Ureter (tissue), 1 donor: Measurements from ENCODE around the gene SUPT3H. TPM values are rescaled to one million over a fixed set of nuclear protein-coding genes. Genes with fewer than 3 reads are reported as not detected.

ENCODE experiments used
- DNase-seq: peaks from one replicate; pipeline ENCODE4 v3.0.0-alpha.2; 2020; ENCODE audit warnings: low spot score
- total RNA-seq: library from RNA; stranded (reverse); gene quantifications from one replicate; pipeline ENCODE4 v1.2.4, GENCODE V29; 2023
- donor health status: DM: yes; HTN: yes; CAD: no.

The SUPT3H gene
- total RNA-seq, 1 donor from 2014 or later = 17.8 TPM

DNA sequence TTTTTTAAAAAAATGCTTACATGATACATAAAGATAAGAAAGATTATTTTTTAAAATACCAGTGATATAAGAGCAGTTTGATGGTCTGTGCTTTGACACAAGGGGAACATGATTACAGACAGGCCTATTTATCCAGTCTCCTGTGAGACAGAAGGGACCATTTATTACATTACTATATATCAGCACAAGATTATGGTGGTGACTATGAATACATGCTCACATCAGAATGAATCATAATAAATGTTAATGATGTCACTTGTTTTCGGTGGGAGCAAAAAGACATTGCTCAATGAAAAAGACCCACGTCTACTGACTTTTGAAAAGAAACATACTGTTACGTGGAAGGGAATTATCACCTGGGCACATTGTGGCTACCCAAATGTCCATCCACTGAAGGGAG, 535.1 kb downstream of the SUPT3H start:
- DNase-seq = no peak

DNA sequence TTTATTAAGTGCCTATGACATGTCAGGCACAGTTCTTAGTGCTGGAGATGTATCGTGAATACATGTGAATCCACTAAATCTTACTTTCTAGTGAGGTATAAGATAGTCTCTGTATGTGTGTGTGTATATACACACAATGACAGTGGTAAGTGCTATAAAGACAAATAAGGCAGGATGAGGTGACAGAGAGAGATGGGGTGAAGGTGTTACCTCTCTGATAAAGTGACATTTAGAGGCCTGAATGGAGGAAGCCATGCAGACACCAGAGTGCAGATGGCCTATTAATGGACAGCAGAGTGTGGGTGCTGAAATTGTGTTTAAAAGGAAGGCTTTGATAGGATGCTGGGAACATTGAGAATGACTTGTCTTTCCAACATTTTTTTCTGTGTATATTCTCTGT, 535.9 kb downstream of the SUPT3H start:
- DNase-seq = no peak

DNA sequence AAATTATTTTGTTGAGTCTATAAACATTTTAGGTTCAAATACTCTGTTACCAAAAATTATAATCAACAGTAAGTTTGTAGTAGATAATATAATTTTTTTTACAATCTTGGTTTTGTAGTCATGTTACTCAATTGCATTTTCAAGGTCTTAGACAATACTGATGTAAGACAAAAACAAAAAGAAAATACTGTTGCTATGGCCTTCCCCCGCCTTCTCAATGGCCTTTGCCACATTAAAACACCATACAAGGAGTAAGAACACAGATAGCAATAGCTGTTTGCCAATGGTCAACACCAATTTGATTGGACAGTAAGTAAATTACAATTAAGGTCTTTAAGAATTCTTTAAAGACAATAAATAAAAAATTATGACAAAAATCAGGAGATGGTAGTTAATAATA, 540.0 kb downstream of the SUPT3H start:
- no peak for DNase-seq

DNA sequence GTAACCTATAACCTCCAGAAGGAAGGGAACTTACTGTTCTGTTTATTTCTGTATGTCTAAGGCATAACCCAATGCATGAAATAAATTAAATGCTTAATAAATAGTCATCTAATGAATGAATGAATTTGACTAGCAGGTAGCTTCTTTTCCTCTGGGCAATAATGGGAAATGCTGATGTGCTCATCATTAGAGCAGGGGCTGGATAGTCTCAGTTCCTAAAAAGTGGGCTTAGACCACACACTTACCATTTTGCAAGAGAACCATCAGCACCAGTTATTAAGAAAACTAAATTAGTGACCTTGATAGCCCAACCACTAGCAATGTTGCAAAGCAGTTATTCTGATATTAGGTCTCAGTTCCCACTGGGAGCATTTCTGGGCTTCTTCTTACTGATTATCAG, 540.5 kb downstream of the SUPT3H start:
- no peak for DNase-seq

DNA sequence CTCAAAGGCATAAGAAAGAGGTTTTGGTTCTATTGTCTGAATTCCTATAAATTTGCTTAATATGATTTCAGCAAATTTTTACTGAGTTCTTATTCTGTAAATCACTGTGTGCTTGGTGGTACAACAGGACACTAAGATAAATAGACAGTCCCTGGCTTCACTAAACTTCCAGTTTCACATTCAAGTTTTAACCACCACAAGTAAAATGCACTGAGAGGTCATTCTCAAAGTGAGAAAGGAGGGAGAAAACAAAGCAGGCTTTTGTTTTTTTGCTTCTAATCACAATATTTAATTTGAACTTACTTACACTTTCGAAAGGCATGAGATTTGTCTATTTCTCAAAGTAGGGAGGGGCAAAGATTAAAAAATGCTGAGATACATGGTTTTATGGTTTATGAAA, 544.5 kb downstream of the SUPT3H start:
- DNase-seq = no peak

DNA sequence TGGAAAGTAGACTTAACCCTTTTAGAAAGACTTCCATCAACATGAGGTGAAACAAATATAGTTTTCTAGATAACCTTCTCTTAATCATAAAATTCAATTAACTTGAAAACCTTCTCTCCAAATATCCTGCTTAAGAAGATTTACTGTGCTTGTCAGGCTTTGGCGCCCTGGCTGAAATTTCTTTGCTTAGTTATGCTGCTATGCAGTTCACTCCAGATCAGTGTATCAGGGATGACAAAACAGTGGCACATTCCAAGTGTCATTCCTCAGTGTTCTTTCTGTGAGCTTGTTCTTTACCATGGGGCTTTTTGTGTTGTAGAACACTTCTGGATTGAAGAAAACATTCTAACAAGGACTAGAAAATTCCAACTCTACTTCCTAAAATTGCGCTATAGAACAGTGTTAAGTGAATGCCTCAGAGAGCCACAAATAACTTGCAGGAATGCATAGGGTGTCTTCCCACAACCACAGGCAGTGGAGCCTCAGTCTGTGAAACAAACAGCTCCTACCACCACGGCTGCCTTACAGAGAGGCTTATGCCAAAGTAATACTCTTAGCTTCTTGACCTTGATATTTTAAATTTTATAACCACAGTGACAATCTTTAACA, 546.6 kb downstream of the SUPT3H start:
- no peak for DNase-seq

DNA sequence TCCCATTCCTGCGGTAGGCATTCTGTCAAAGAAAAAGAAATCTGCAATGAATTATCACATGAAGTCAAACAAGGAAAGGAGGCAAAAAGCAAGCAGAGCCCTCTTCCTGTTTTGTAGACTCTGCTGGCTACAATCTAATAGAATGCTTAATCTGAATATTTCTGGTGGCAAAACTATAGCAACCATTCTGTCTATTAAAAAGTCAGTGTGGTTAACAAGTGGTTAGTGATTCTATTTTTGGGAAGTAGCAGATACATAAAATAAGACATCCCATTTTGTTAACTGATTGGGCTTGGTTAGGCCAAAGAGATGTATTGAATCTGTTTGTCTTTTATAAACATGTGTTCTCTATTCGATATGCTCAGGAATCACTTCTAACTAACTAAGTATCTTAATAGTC, 547.9 kb downstream of the SUPT3H start:
- DNase-seq = no peak

DNA sequence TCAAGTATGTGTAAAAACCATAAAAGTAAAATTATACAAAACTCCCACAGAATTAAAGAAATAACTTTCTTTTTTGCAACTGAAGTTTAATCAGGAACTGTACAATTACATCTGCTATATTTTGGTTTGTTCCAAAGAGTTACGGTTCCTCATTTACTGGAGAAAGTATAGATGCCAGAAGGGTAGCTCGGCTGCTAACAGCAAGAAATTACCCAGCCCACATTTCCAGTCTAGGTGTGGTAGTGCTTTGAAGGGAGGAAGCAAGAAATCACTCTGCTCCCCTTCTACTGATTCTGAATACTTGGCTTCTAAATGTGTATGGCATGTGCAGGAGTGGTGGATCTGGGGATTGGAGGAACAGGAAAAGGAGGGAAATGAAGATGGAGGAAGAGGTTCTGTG, 549.0 kb downstream of the SUPT3H start:
- no peak for DNase-seq

DNA sequence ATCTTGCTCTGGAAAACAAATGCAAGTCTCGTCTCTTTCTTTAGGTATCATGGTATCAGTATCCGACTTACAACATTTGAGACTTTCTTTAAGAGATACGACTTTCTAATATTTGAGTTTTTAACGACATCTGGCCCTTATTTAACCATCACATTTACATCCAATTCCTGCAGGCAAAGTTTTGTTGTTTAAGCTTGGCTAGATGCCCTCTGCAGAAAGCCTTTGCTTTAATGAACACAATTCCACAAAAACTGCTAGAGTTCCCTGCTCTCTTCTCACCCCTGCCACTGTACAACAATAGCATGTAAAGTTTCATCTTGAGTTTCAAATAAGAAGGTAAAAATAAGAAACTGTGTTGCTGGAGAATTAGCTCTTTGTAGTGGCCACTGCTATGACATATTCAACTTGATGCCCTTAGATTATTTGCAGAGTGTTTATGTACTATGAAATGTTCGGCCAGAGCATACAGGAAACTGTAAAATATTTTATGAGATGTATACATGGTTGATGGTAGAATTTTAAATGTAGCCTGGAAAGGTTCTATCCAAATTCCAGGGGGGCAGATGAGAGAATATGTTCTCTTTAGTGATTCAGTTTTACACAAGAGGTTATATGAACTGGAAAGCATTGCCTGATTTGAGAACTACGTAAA, 551.6 kb downstream of the SUPT3H start:
- no peak for DNase-seq

DNA sequence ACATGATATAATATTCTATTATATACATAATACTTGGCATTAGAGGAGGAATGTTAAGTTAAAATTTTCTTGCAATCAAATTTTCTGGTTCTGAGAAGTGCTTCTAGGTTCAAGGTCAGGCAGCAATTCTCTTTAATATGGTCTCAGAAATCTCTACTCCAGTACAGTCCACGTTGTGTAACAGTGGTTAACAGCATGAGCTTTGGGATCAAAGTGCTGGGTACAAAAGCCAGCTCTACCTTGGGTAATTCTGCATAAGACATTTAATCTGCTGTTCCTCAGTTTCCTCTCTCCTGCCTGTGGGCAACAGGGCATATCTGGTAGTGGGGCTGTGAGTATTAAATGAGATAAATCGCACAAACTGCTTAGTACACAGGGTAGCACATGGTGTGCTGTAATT, 552.5 kb downstream of the SUPT3H start:
- no peak for DNase-seq

DNA sequence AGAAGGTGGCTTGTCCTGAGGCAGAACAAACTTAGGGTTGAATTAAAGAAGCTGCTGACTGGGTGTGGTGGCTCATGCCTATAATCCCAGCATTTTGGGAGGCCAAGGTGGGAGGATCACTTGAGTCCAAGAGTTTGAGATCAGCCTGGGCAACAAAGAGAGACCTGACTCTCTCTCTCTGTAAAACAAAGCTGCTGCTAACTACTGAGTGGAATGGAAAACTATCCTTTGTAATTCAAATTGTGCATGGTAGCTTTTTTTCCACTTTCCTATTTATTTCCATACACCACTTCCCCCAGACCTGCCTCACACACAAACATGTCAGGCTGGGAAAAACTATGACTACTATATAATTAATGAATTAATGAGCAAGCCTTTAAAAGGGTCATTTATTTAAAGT, 553.2 kb downstream of the SUPT3H start:
- DNase-seq = no peak

DNA sequence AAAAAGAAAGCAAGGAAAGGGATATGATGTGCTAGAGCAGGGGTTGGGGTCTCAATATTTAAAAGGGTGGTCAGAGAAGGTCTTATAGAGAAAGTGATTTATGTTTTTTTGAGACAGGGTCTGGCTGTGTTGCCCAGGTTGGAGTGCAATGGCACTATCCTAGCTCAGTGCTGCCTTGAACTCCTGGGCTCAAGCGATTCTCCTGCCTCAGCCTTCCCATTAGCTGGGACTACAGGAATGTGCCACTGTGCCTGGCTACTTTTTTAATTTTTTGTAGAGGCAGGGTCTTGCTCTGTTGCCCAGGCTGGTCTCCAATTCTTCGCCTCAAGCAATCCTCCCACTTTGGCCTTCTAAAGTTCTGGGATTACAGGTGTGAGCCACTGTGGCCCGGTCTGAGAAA, 557.0 kb downstream of the SUPT3H start:
- DNase-seq = no peak

DNA sequence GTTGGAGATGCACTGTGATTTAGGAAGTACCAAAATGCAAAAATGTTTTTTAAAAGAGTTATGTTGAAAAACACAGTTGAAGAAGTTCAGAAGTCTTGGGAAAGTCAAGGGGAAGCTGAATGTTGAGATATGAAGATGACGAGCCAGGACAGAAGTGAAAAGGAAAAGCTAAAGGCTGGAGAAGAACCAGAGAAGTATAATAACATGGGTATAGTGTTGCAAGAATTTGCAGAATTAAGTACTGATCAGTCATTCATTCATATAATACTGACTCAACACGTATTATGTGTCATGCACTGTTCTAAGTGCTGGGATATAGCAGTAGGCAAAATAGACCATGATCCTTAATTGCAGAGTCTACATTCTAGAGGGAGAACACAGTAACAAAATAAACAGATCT, 557.4 kb downstream of the SUPT3H start:
- DNase-seq = no peak

DNA sequence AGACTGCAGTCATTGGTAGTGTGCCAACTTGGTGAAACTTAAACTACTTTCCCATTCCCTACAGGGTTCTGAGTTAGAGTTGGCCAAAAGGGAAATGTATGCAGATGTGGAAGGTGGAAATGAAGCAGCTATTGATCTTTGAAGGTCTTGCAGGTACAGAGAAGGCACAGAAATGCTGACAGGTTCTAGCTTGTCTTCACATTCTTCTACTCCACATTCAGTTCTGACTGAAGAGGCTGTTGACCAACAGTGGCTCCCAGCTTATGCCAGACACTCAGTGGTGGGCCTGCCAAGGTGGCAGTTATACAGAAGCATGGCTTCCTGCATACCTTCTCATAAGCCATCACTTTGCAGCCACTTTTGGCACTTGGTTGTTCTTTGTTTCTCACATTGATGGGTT, 566.3 kb downstream of the SUPT3H start:
- no peak for DNase-seq

DNA sequence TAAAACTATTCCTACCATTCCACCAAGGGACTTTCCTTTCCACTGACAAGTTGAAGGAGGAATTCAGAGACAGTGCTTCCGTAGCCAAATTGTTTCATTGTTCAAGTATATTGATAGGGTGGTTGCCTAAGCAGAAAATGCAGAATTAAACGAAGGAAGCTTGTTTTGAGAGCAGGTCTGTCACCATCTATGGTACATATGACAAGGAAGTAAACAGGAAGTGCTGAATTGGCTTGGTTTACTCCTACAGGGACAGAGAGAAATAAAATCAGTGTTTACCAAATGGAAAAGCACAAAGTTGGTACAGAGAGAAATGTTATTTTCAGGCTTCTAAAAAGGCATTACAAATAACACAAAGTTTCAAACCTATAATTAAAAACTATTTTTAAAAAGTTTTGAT, 568.5 kb downstream of the SUPT3H start:
- no peak for DNase-seq

DNA sequence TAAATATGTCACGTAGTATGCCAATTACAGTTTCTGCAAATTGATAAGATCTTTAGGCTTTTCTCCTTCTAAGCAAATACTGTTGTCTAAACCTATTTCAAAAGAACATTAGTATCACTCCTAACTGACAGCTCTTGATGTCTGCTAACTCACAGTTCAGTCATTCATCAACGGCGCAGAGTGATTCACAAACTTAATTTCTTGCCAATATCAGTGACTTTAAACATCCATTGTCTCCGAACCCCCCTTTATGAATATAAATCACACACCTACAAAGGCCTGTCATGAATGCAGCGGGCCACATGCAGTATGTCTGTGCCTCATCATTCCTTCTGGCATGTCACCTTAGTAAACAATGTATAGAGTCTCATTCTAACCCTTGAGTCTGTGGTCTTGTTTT, 569.6 kb downstream of the SUPT3H start:
- DNase-seq = no peak

DNA sequence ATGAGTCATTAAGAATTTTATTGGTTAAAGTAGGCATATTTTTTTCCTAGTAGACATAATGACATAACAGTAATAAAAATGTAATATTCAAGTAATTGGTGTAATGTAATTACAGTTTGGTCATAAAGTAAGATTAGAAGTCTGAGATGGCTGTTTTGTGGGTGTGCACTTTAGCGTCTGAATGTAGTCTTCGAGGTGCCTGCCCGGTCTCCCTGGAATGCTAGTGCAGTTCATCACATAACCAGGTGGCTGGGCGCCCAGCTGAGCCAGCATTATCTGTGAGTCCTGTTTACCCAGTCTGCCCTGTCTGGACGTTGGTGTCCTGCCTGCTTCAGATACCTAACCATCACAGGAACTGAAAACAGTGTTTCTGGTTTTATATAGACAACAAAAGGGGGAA, 571.1 kb downstream of the SUPT3H start:
- no peak for DNase-seq

DNA sequence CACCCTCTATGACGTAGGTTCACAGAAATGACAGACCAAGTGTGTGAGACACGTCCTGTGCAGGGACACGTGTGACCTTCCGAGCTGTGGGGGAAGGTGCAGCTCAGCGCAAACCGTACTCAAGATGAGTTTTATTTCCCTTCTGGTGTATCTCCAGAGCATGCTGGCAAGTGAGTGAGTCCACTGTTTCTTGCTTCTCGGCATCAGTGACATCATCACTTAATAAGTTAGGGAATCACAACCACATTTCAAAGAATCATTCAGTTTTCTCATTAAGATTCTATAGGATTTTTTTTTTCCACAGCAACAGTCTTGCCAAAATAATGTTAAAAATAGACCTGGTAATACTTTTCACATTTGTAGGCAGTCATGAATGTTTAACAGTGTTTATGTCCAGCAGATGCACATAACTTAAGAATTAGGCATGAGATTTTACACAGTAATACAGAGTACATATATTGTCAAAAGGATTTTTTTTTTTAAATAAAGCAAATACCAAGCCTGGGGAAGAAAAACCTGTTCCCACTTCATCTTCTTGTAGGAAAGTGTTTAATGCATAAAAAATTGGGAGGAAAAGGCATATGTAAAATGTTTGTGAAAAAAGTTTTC, 572.4 kb downstream of the SUPT3H start:
- no peak for DNase-seq

DNA sequence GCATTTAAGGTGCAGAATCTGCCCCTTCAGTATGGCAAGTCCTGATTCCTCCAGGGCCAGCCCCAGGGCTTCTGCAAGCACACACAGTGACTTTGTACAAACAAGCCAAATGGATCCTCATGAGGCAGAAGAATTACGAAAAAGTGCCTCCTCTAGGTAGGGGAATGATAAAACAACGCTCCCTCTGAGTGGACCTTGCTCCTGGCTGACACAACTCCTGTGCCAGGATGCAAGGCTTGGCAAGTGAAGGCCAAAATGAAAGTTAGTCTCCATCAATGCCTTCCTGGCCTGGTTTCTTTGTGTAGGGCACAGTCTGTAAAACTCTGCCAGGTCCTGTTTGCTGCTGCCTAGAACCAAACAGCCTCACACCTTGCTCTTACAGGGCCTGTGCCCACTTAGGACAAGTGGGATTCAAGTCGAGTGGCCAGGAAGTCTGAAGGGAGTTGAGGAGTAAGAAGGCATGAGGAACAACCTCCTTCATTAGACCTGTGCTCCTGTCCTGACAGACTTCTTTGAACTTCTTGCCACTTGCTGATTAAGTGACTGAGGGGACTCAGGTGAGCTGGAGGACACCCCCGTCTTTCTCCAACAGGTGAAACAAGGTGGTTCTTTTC, 573.1 kb downstream of the SUPT3H start:
- no peak for DNase-seq

DNA sequence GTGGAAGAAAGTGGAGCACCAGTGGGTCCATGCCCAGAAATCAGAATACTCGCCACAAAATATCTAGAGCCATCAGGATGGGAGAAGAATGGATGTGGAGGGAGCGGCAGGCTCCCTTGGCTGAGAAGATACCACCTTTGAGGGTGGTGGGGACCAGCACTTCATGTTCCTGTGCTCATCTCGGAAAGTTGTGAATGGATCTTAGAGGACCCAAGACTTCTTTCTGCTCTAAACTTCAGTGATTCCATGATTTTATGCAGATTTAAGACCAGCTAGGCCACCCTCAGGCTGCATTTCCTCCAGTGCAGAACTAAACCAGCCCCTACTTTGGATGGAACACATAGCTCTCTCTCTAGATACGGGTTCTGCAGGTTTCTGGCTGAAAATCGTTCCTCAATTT, 573.7 kb downstream of the SUPT3H start:
- no peak for DNase-seq

DNA sequence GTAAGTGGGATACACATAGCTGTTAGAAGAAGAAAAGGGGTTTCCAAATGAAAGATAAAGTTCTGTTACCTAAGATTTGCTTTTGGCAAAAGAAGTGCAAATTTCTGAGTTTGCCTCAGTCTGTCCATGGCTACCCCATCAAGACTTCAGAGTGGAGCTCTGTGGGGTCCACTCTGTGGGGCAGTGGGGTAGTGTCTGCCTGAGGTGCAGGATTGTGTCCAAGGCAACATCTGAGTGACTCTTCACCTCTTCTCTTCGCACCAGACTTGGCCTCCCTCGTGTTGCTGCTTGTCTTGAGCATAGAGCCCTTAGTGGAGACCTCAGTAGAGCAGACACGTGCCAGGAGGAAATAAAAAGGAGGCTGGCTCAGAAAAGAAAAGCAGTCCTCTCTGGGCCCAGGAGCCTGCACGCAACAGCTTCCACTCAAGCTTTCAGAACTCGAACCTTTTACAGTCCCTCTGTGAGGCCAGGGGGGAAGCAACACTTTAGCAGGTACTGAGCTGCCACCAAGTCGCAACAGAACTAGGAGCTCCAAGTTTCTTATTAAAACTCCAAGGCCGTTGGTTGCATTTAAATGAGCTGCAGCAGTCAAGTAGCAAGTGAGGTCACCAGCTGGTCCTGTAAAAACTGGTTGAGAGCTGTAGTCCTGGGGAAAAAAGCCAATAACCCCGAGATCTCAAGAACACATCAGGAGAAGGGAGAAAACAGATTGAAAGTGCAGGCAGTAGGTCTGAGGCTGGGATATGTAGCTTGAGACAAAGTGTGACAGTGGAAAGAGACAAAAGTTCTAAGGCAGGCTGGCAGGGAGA, 576.7 kb downstream of the SUPT3H start:
- no peak for DNase-seq

DNA sequence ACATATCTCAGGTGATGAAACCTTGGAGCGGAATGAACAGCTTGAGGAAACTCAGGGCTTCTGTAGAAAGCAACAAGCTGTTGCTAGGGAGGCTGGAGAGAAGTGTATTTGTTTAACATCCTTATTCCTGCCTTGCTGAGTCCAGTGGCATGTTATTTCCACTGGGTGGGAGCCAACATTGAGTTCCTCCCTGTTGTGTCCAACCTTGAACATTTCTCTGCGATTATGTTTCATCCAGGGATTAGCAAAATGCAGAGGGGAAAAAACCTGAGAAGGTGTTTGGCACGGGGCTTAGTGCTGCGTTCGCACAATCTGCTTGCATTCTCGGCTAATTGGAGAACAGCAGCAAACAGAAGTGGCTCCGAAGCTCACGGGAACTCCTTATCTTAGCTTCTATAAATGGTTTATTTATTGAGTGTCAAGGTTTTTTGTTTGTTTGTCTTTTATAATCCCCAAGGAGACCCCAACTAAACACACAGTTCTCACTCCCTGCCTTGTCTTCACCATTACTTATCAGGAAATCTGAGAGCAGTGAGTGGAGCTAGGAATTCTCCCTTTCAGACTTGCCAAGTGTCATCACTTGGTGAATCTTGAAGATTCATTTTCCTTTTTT, 577.5 kb downstream of the SUPT3H start:
- DNase-seq = no peak
